GM19397 (cell line): ENCODE measurements around the gene SUSD1.
"Not testable (repeated sequence)": the region's sequence is repeated elsewhere in the genome, so short reads cannot be mapped to it uniquely, and the experiment has no call there.

Source experiments
- ATAC-seq: cut with Tn5 transposase; IDR thresholded peaks from one replicate; pipeline ENCODE4 v1.9.1; 2021; ENCODE audit warnings: mild to moderate bottlenecking, moderate library complexity; ENCODE audit not compliant: unreplicated experiment

SUSD1 gene

GRCh38 chr9:112104401-112104800 lies 70.7 kb downstream of the SUSD1 start:
- ATAC-seq: no peak

- no peak for ATAC-seq
These were observed 71.7 kb downstream of the SUSD1 start for GRCh38 chr9:112103405-112103804.

GRCh38 chr9:112097712-112098688 lies 77.1 kb downstream of the SUSD1 start:
- no peak for ATAC-seq

GRCh38 chr9:112094948-112095681 lies 80.0 kb downstream of the SUSD1 start:
- no peak for ATAC-seq

GRCh38 chr9:112094241-112094640 lies 80.9 kb downstream of the SUSD1 start:
- no peak for ATAC-seq

GRCh38 chr9:112093870-112094216 lies 81.3 kb downstream of the SUSD1 start:
- no peak for ATAC-seq

GRCh38 chr9:112093147-112093869 lies 81.8 kb downstream of the SUSD1 start:
- ATAC-seq: no peak

GRCh38 chr9:112091810-112092209 lies 83.3 kb downstream of the SUSD1 start:
- no peak for ATAC-seq

GRCh38 chr9:112087506-112087905 lies 87.6 kb downstream of the SUSD1 start:
- no peak for ATAC-seq

GRCh38 chr9:112086627-112087026 lies 88.5 kb downstream of the SUSD1 start:
- ATAC-seq: no peak

GRCh38 chr9:112084907-112085306 lies 90.2 kb downstream of the SUSD1 start:
- no peak for ATAC-seq

GRCh38 chr9:112084334-112084733 lies 90.8 kb downstream of the SUSD1 start:
- ATAC-seq: no peak

GRCh38 chr9:112081918-112082729 lies 93.0 kb downstream of the SUSD1 start:
- ATAC-seq: no peak

GRCh38 chr9:112080831-112081542 lies 94.1 kb downstream of the SUSD1 start:
- ATAC-seq: no peak

- ATAC-seq: peak; percentile 54
These were observed 96.7 kb downstream of the SUSD1 start for GRCh38 chr9:112078432-112078831.

GRCh38 chr9:112076814-112077213 lies 98.3 kb downstream of the SUSD1 start:
- ATAC-seq: no peak

GRCh38 chr9:112075009-112075378 lies 100.1 kb downstream of the SUSD1 start:
- no peak for ATAC-seq

GRCh38 chr9:112074250-112075008 lies 100.7 kb downstream of the SUSD1 start:
- no peak for ATAC-seq

GRCh38 chr9:112073639-112074173 lies 101.4 kb downstream of the SUSD1 start:
- ATAC-seq: not testable (repeated sequence)
